ENCODE data around the gene RAD23B.
A peak's percentile ranks its signal among the peaks of the same experiment; 100 is the strongest.

RAD23B gene

GRCh38 chr9:107340920-107341632, 58.0 kb downstream of the RAD23B start:
- peaks cover 0 to 5% (median 0%) of the 10 kb centered on the region in 5 donors for H3K36me3 ChIP-seq (ENCODE audit: control insufficient read depth in 5 of 5, insufficient read depth in 5 of 5, low read length in 5 of 5)
- H3K9me3 ChIP-seq (ENCODE audit: control insufficient read depth in 5 of 5, low read length in 5 of 5) = no peaks in the 10 kb centered on the region
- H3K9ac ChIP-seq (ENCODE audit: low read length in 5 of 5) = no peak overlapping the region
- H3K4me3 ChIP-seq (ENCODE audit: low read depth in 1 of 5, low read length in 5 of 5) = no peak overlapping the region
- no peaks in the 10 kb centered on the region for H3K27me3 ChIP-seq (ENCODE audit: control insufficient read depth in 5 of 5, insufficient read depth in 4 of 5, low read length in 5 of 5)
- peaks cover 0 to 28% (median 24%) of the 10 kb centered on the region in 5 donors for H3K4me1 ChIP-seq (ENCODE audit: control insufficient read depth in 5 of 5, insufficient read depth in 5 of 5, low read length in 5 of 5)
- H3K27ac ChIP-seq (ENCODE audit: low read depth, low read length) = no peak overlapping the region

- no peaks in the 10 kb centered on the region for H3K9me3 ChIP-seq (ENCODE audit: control insufficient read depth in 5 of 5, low read length in 5 of 5)
- no peaks in the 10 kb centered on the region for H3K27me3 ChIP-seq (ENCODE audit: control insufficient read depth in 5 of 5, insufficient read depth in 4 of 5, low read length in 5 of 5)
- peaks cover 0 to 5% (median 0%) of the 10 kb centered on the region in 5 donors for H3K36me3 ChIP-seq (ENCODE audit: control insufficient read depth in 5 of 5, insufficient read depth in 5 of 5, low read length in 5 of 5)
- peaks cover 0 to 21% (median 14%) of the 10 kb centered on the region in 5 donors for H3K4me1 ChIP-seq (ENCODE audit: control insufficient read depth in 5 of 5, insufficient read depth in 5 of 5, low read length in 5 of 5)
- H3K9ac ChIP-seq (ENCODE audit: low read length in 5 of 5) = no peak overlapping the region
- H3K4me3 ChIP-seq (ENCODE audit: low read depth in 1 of 5, low read length in 5 of 5) = no peak overlapping the region
- no peak overlapping the region for H3K27ac ChIP-seq (ENCODE audit: low read depth, low read length)
These were observed 59.5 kb downstream of the RAD23B start for GRCh38 chr9:107342476-107343161.

- Histone ChIP-seq H3K4me3 (ENCODE audit: low read depth in 1 of 5, low read length in 5 of 5) (peak overlapping the region in 2 of 5 donors; percentile 23 to 32), H3K27me3 (ENCODE audit: control insufficient read depth in 5 of 5, insufficient read depth in 4 of 5, low read length in 5 of 5) (no peaks in the 10 kb centered on the region), H3K36me3 (ENCODE audit: control insufficient read depth in 5 of 5, insufficient read depth in 5 of 5, low read length in 5 of 5) (no peaks in the 10 kb centered on the region), H3K9me3 (ENCODE audit: control insufficient read depth in 5 of 5, low read length in 5 of 5) (no peaks in the 10 kb centered on the region), H3K27ac (ENCODE audit: low read depth, low read length) (no peak overlapping the region), H3K4me1 (ENCODE audit: control insufficient read depth in 5 of 5, insufficient read depth in 5 of 5, low read length in 5 of 5) (peaks cover 0 to 15% (median 7%) of the 10 kb centered on the region in 5 donors), H3K9ac (ENCODE audit: low read length in 5 of 5) (no peak overlapping the region)
These were observed 62.2 kb downstream of the RAD23B start for GRCh38 chr9:107345327-107345726.

DNA sequence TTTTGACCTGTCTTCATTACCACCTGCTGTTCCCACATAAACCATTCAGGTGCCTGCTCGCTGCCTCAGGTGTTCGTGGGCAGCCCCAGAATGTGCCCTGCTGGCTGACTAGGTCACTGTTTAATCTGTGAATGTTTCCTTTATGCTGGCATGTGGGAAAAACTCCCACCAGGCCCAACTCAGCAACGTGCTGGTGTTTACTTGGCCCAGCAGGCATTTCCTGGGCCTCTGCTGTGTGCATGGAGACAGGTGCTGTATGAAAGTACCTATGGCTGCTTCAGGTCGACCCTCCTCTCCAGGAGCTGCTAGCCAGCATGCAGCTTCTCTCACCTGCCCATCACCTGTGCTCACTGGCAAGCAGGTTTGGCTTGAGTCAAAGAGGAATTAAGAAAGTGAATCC, 65.8 kb downstream of the RAD23B start:
- Histone ChIP-seq H3K4me1 (ENCODE audit: control insufficient read depth in 5 of 5, insufficient read depth in 5 of 5, low read length in 5 of 5) (peaks cover 0 to 9% (median 7%) of the 10 kb centered on the region in 5 donors), H3K36me3 (ENCODE audit: control insufficient read depth in 5 of 5, insufficient read depth in 5 of 5, low read length in 5 of 5) (no peaks in the 10 kb centered on the region), H3K9me3 (ENCODE audit: control insufficient read depth in 5 of 5, low read length in 5 of 5) (peaks cover 0 to 3% (median 0%) of the 10 kb centered on the region in 5 donors), H3K4me3 (ENCODE audit: low read depth in 1 of 5, low read length in 5 of 5) (no peak overlapping the region), H3K27ac (ENCODE audit: low read depth, low read length) (no peak overlapping the region), H3K9ac (ENCODE audit: low read length in 5 of 5) (no peak overlapping the region), H3K27me3 (ENCODE audit: control insufficient read depth in 5 of 5, insufficient read depth in 4 of 5, low read length in 5 of 5) (no peaks in the 10 kb centered on the region)

DNA sequence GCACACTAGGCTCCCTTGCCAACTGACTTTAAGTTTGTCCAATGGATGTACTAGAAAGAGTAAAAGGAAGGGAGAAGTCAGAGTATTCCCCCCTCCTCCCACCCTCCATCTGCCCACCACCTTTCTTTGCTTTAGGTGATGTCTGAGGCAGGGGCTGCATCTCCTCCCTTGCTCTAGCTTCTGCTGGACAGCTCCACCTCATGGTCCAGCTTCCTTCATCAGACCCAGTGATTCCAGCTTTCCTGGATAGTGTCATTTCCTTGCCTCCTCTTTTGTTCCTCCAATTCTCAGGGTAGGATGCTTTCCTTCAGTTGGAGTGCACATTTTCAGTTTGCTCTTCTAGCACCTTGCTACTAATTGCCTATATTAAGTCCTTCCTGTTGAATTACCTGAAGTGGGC, 67.4 kb downstream of the RAD23B start:
- peaks cover 0 to 4% (median 2%) of the 10 kb centered on the region in 5 donors for H3K9me3 ChIP-seq (ENCODE audit: control insufficient read depth in 5 of 5, low read length in 5 of 5)
- no peaks in the 10 kb centered on the region for H3K27me3 ChIP-seq (ENCODE audit: control insufficient read depth in 5 of 5, insufficient read depth in 4 of 5, low read length in 5 of 5)
- H3K9ac ChIP-seq (ENCODE audit: low read length in 5 of 5) = no peak overlapping the region
- H3K4me3 ChIP-seq (ENCODE audit: low read depth in 1 of 5, low read length in 5 of 5) = no peak overlapping the region
- H3K27ac ChIP-seq (ENCODE audit: low read depth, low read length) = no peak overlapping the region
- H3K4me1 ChIP-seq (ENCODE audit: control insufficient read depth in 5 of 5, insufficient read depth in 5 of 5, low read length in 5 of 5) = peaks cover 0 to 5% (median 4%) of the 10 kb centered on the region in 5 donors
- H3K36me3 ChIP-seq (ENCODE audit: control insufficient read depth in 5 of 5, insufficient read depth in 5 of 5, low read length in 5 of 5) = no peaks in the 10 kb centered on the region

- Histone ChIP-seq H3K9ac (ENCODE audit: low read length in 5 of 5) (no peak overlapping the region), H3K36me3 (ENCODE audit: control insufficient read depth in 5 of 5, insufficient read depth in 5 of 5, low read length in 5 of 5) (no peaks in the 10 kb centered on the region), H3K27me3 (ENCODE audit: control insufficient read depth in 5 of 5, insufficient read depth in 4 of 5, low read length in 5 of 5) (no peaks in the 10 kb centered on the region)
These were observed 68.4 kb downstream of the RAD23B start for GRCh38 chr9:107351382-107352045.

GRCh38 chr9:107355394-107355793, 72.3 kb downstream of the RAD23B start:
- Histone ChIP-seq H3K9me3 (ENCODE audit: control insufficient read depth in 5 of 5, low read length in 5 of 5) (peaks cover 0 to 4% (median 2%) of the 10 kb centered on the region in 5 donors), H3K36me3 (ENCODE audit: control insufficient read depth in 5 of 5, insufficient read depth in 5 of 5, low read length in 5 of 5) (no peaks in the 10 kb centered on the region), H3K9ac (ENCODE audit: low read length in 5 of 5) (no peak overlapping the region), H3K4me3 (ENCODE audit: low read depth in 1 of 5, low read length in 5 of 5) (no peak overlapping the region), H3K27me3 (ENCODE audit: control insufficient read depth in 5 of 5, insufficient read depth in 4 of 5, low read length in 5 of 5) (no peaks in the 10 kb centered on the region), H3K27ac (ENCODE audit: low read depth, low read length) (no peak overlapping the region), H3K4me1 (ENCODE audit: control insufficient read depth in 5 of 5, insufficient read depth in 5 of 5, low read length in 5 of 5) (peaks cover 0 to 3% (median 0%) of the 10 kb centered on the region in 5 donors)

More at GRCh38 chr9:107351382-107352045, 68.4 kb downstream of the RAD23B start:
- no peak overlapping the region for H3K4me3 ChIP-seq (ENCODE audit: low read depth in 1 of 5, low read length in 5 of 5)
- no peak overlapping the region for H3K27ac ChIP-seq (ENCODE audit: low read depth, low read length)
- H3K4me1 ChIP-seq (ENCODE audit: control insufficient read depth in 5 of 5, insufficient read depth in 5 of 5, low read length in 5 of 5) = peaks cover 0 to 3% (median 0%) of the 10 kb centered on the region in 5 donors
- H3K9me3 ChIP-seq (ENCODE audit: control insufficient read depth in 5 of 5, low read length in 5 of 5) = peaks cover 0 to 4% (median 2%) of the 10 kb centered on the region in 5 donors

DNA sequence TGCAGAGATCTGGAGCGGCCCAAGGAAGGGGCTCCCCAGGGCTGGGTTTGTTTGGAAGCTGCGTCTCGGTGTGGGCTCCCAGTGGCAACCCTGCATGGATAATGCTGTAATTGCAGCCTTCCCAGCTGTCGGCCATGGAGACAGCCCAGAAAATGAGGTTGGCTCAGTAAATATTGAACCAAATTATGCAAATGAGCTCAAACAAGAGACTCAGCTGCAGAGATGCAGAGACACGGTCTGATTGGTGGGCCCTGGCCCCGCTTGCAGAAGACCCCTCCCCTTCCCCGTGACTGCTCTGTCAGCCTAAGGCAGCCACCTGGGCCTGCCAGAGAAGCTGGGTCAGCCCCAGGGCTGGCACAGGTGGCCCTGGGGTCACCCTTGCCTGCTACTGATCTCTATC, 75.9 kb downstream of the RAD23B start:
- Histone ChIP-seq H3K4me1 (ENCODE audit: control insufficient read depth in 5 of 5, insufficient read depth in 5 of 5, low read length in 5 of 5) (peaks cover 0 to 3% (median 0%) of the 10 kb centered on the region in 5 donors), H3K27ac (ENCODE audit: low read depth, low read length) (no peak overlapping the region), H3K4me3 (ENCODE audit: low read depth in 1 of 5, low read length in 5 of 5) (no peak overlapping the region), H3K36me3 (ENCODE audit: control insufficient read depth in 5 of 5, insufficient read depth in 5 of 5, low read length in 5 of 5) (no peaks in the 10 kb centered on the region), H3K9ac (ENCODE audit: low read length in 5 of 5) (no peak overlapping the region), H3K9me3 (ENCODE audit: control insufficient read depth in 5 of 5, low read length in 5 of 5) (peaks cover 0 to 4% (median 0%) of the 10 kb centered on the region in 5 donors), H3K27me3 (ENCODE audit: control insufficient read depth in 5 of 5, insufficient read depth in 4 of 5, low read length in 5 of 5) (no peaks in the 10 kb centered on the region)

- Histone ChIP-seq H3K4me1 (ENCODE audit: control insufficient read depth in 5 of 5, insufficient read depth in 5 of 5, low read length in 5 of 5) (peaks cover 0 to 3% (median 0%) of the 10 kb centered on the region in 5 donors), H3K27me3 (ENCODE audit: control insufficient read depth in 5 of 5, insufficient read depth in 4 of 5, low read length in 5 of 5) (no peaks in the 10 kb centered on the region), H3K36me3 (ENCODE audit: control insufficient read depth in 5 of 5, insufficient read depth in 5 of 5, low read length in 5 of 5) (no peaks in the 10 kb centered on the region), H3K4me3 (ENCODE audit: low read depth in 1 of 5, low read length in 5 of 5) (no peak overlapping the region), H3K9ac (ENCODE audit: low read length in 5 of 5) (no peak overlapping the region), H3K9me3 (ENCODE audit: control insufficient read depth in 5 of 5, low read length in 5 of 5) (no peaks in the 10 kb centered on the region), H3K27ac (ENCODE audit: low read depth, low read length) (no peak overlapping the region)
These were observed 77.0 kb downstream of the RAD23B start for GRCh38 chr9:107360098-107360497.

GRCh38 chr9:107361816-107362215, 78.7 kb downstream of the RAD23B start:
- Histone ChIP-seq H3K36me3 (ENCODE audit: control insufficient read depth in 5 of 5, insufficient read depth in 5 of 5, low read length in 5 of 5) (no peaks in the 10 kb centered on the region), H3K9me3 (ENCODE audit: control insufficient read depth in 5 of 5, low read length in 5 of 5) (no peaks in the 10 kb centered on the region), H3K27me3 (ENCODE audit: control insufficient read depth in 5 of 5, insufficient read depth in 4 of 5, low read length in 5 of 5) (peaks cover 0 to 3% (median 0%) of the 10 kb centered on the region in 5 donors), H3K27ac (ENCODE audit: low read depth, low read length) (no peak overlapping the region), H3K4me3 (ENCODE audit: low read depth in 1 of 5, low read length in 5 of 5) (no peak overlapping the region), H3K4me1 (ENCODE audit: control insufficient read depth in 5 of 5, insufficient read depth in 5 of 5, low read length in 5 of 5) (no peaks in the 10 kb centered on the region), H3K9ac (ENCODE audit: low read length in 5 of 5) (no peak overlapping the region)

Data from subcutaneous abdominal adipose tissue (tissue), 5 donors.